A549 (cell line): Measurements from ENCODE around the gene COX14. TPM values are rescaled to one million over a fixed set of nuclear protein-coding genes. Genes with fewer than 3 reads are reported as not detected.
A peak's percentile ranks its signal among the peaks of the same experiment; 100 is the strongest.

Experiments
- ATAC-seq, 2 experiments: fragments of 200-7000 bp in 1 of 2; fragments of >200 bp in 1 of 2; cut with Nextera tagmentation in 1 of 2; cut with Tn5 transposase in 1 of 2; 3 replicates each; pipeline versions ENCODE4 v1.8.0 to v1.9.1; 2018 to 2020; ENCODE audit warnings: mild to moderate bottlenecking in 1 of 2, moderate library complexity in 1 of 2
- CTCF ChIA-PET: fragments of 300-600 bp; sonication (Branson Sonifier 250); formaldehyde crosslinking; extraction: SDS; loops from one replicate; lab custom pipeline; 2021; ENCODE audit warnings: antibody characterized with exemption, inconsistent platforms; lab: Yijun Ruan, JAX
- POLR2A ChIA-PET: fragments of 350-600 bp; formaldehyde crosslinking; extraction: SDS; loops from one replicate; lab custom pipeline; 2021; ENCODE audit warnings: antibody characterized with exemption, inconsistent platforms; lab: Yijun Ruan, JAX
- DNase-seq, 2 experiments: peaks; one replicate each; pipeline versions ENCODE4 v3.0.0 to v3.0.0-alpha.2; 2011 to 2016; ENCODE audit warnings: low read depth in 1 of 2, low spot score in 1 of 2
- FAIRE-seq: peaks from 2 replicates; lab custom pipeline; 2011; peaks lifted over from hg19 to GRCh38; lab: Jason Lieb, UNC
- H3K27ac ChIP-seq, 2 experiments: fragments of >200 bp; sonication (Bioruptor Twin); formaldehyde crosslinking; 3 replicates each; pipeline ENCODE4 v1.5.1; 2016 to 2017
- H3K4me1 ChIP-seq: fragments of >200 bp; sonication (Bioruptor Twin); formaldehyde crosslinking; 3 replicates; pipeline ENCODE4 v1.6.1; 2016
- H3K4me2 ChIP-seq: fragments of >200 bp; sonication (Bioruptor Twin); formaldehyde crosslinking; 3 replicates; pipeline ENCODE4 v1.6.1; 2016
- H3K4me3 ChIP-seq: fragments of >200 bp; sonication (Bioruptor Twin); formaldehyde crosslinking; 3 replicates; pipeline ENCODE4 v1.5.1; 2016
- H3K9me3 ChIP-seq: fragments of >200 bp; sonication (Bioruptor Twin); formaldehyde crosslinking; 3 replicates; pipeline ENCODE4 v1.6.1; 2016
- CBX2 ChIP-seq: fragments of 200-600 bp; sonication (generic); IDR thresholded peaks from 2 replicates; pipeline ENCODE4 v1.6.1; 2016; ENCODE audit warnings: low read depth, mild to moderate bottlenecking, borderline replicate concordance
- CHD4 ChIP-seq: fragments of 200-600 bp; sonication (generic); IDR thresholded peaks from 2 replicates; pipeline ENCODE4 v1.6.1; 2016; ENCODE audit warnings: antibody characterized with exemption, mild to moderate bottlenecking, borderline replicate concordance
- FOXS1 ChIP-seq: fragments of 250-450 bp; sonication (Bioruptor Pico); IDR thresholded peaks from 2 replicates; pipeline ENCODE4 v1.5.0; 2020; ENCODE audit warnings: mild to moderate bottlenecking, moderate library complexity
- HDAC2 ChIP-seq: fragments of 200-600 bp; sonication (generic); IDR thresholded peaks from 2 replicates; pipeline ENCODE4 v1.6.1; 2016
- HEYL ChIP-seq: fragments of 250-450 bp; sonication (Bioruptor Pico); IDR thresholded peaks from 2 replicates; pipeline ENCODE4 v1.8.0; 2021; ENCODE audit warnings: mild to moderate bottlenecking, moderate library complexity
- HOXA7 ChIP-seq: fragments of 250-450 bp; sonication (Bioruptor Pico); IDR thresholded peaks from 2 replicates; pipeline ENCODE4 v1.5.0; 2020; ENCODE audit warnings: mild to moderate bottlenecking, moderate library complexity
- HOXB13 ChIP-seq: fragments of 250-450 bp; sonication (Bioruptor Pico); IDR thresholded peaks from 2 replicates; pipeline ENCODE4 v1.5.0; 2020; ENCODE audit warnings: low read depth, mild to moderate bottlenecking, moderate library complexity
- HOXB5 ChIP-seq: fragments of 250-450 bp; sonication (Bioruptor Pico); IDR thresholded peaks from 2 replicates; pipeline ENCODE4 v1.5.0; 2020; ENCODE audit warnings: mild to moderate bottlenecking, moderate library complexity
- NFE2L2 ChIP-seq: fragments of 150-350 bp; conservative IDR thresholded peaks from 2 replicates; pipeline ENCODE4 v1.6.1; 2014; ENCODE audit warnings: low read length
- NR3C1 ChIP-seq: fragments of >200 bp; sonication (Bioruptor Twin); formaldehyde crosslinking; IDR thresholded peaks from 3 replicates; pipeline ENCODE4 v1.6.1; 2017
- PHF8 ChIP-seq: fragments of 200-600 bp; sonication (generic); IDR thresholded peaks from 2 replicates; pipeline ENCODE4 v1.6.1; 2016; ENCODE audit warnings: low read depth, mild to moderate bottlenecking, antibody characterized with exemption, moderate library complexity, borderline replicate concordance
- POLR2AphosphoS2 ChIP-seq: conservative IDR thresholded peaks from 2 replicates; pipeline ENCODE4 v1.6.1; 2012; ENCODE audit warnings: low read length, improper control_type of control experiment, inconsistent platforms
- RCOR1 ChIP-seq: fragments of 150-350 bp; IDR thresholded peaks from 2 replicates; pipeline ENCODE4 v1.6.1; 2014; ENCODE audit warnings: antibody characterized with exemption, low read length, low read depth
- SMC3 ChIP-seq: fragments of >200 bp; sonication (Bioruptor Twin); formaldehyde crosslinking; IDR thresholded peaks from 3 replicates; pipeline ENCODE4 v1.6.1; 2018; ENCODE audit warnings: inconsistent platforms
- TFCP2L1 ChIP-seq: fragments of 250-450 bp; sonication (Bioruptor Pico); IDR thresholded peaks from 2 replicates; pipeline ENCODE4 v1.5.0; 2021; ENCODE audit warnings: mild to moderate bottlenecking
- ZFP36 ChIP-seq: fragments of 450-650 bp; IDR thresholded peaks from 2 replicates; pipeline ENCODE4 v1.6.1; 2014; ENCODE audit warnings: borderline replicate concordance; ENCODE audit not compliant: partially characterized antibody
- WGBS: methylation state at CpG from one replicate; pipeline ENCODE4 v1.1.6; 2017; ENCODE audit errors: missing lambda C conversion rate; 5-methylcytosine and 5-hydroxymethylcytosine counted together
- polyA plus RNA-seq, 4 experiments: library from polyadenylated mRNA; depleted of rRNA in 3 of 4; stranded (reverse); fragments of >200 nt; fragmentation: RNase III in 1 of 4; extraction: RNeasy Plus Mini Kit Qiagen cat#74134 plus additional on column Dnase treatment in 1 of 4; gene quantifications; 2 replicates in 3 of 4; 3 replicates in 1 of 4; pipeline ENCODE4 v1.2.3, GENCODE V29; 2011 to 2017
- TF ChIP-seq, protein P1 (sequence below): IDR thresholded peaks from 2 replicates; pipeline ENCODE4 v1.6.1; 2012; ENCODE audit warnings: low read depth, borderline replicate concordance
- TF ChIP-seq, protein P2 (sequence below): fragments of 450-650 bp; IDR thresholded peaks from 2 replicates; pipeline ENCODE4 v1.6.1; 2014; ENCODE audit warnings: antibody characterized with exemption
- TF ChIP-seq, protein P3 (sequence below): IDR thresholded peaks from 2 replicates; pipeline ENCODE4 v1.6.1; 2012
- TF ChIP-seq, protein P4 (sequence below): fragments of >200 bp; sonication (Bioruptor Twin); formaldehyde crosslinking; IDR thresholded peaks from 2 replicates; pipeline ENCODE4 v1.6.1; 2016

Gene COX14
- polyA plus RNA-seq, 2 of the 4 experiments (the other 2 are of a cell fraction): 93.3 to 134 TPM

DNA sequence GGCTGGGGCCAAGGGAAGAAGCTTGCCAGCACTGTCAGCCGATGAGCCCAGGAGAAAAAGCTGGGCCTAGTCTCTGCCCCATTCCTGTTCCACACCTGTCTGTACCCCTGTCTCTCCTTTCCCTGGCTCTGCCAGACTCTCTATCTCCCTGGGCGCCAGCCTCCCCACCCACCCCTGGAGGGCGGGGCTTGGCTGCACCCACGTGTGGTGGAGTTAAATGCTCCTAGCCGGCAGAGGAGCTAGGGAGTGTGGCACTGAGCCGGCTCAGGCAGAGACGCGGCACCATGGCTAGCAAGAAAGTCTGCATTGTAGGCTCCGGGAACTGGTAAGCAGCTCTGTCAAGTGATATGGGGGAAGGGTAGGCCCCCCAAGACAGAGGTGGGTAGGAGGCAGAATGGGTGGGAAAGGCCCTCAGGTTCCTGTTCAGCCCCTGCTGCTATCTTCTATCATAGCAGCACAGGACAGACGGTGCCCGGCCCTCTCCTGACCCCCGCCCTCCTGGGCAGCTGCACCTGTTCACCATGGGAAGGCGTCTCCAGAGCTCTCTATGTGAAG, 8.2 kb upstream of the COX14 start, which contains the start of gene GPD1:
GPD1 (plus strand) TSS at position 242 of the 555 bp plus-strand sequence; CDS start at position 285, 43 bp downstream.
- ChIA-PET POLR2A (interaction anchor here (0.5 to 0.8 kb wide), 3 partner anchors 8 to 19 kb away, joined by 3 to 4 read pairs (median 3); partner anchors contain the start of genes COX14 and SMARCD1), CTCF (interaction anchor here (1.0 to 17.7 kb wide), 8 partner anchors 8 to 137 kb away, joined by 3 to 309 read pairs (median 11); partner anchors contain the start of genes CERS5, COX14 and SMARCD1)
- Histone ChIP-seq H3K4me3 (no peak within 1 kb of the TSS), H3K4me2 (no peak within 1 kb of the TSS), H3K4me1 (no peaks in the 10 kb centered on the region), H3K27ac (no peak within 1 kb of the TSS), H3K9me3 (no peaks in the 10 kb centered on the region)
- WGBS: 69% methylated on average over 11 of the region's 13 CpGs
- DNase-seq (no peak), ATAC-seq (peak; percentile 5 to 60; a peak in 3 of 6 replicates), FAIRE-seq (no peak)
- TF ChIP-seq, protein P1, sequence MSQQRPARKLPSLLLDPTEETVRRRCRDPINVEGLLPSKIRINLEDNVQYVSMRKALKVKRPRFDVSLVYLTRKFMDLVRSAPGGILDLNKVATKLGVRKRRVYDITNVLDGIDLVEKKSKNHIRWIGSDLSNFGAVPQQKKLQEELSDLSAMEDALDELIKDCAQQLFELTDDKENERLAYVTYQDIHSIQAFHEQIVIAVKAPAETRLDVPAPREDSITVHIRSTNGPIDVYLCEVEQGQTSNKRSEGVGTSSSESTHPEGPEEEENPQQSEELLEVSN: no peak
- TF ChIP-seq PHF8: no peak
- no peak for TF ChIP-seq RCOR1
- no peak for TF ChIP-seq HOXB5 (CRISPR knock-in tag)
- TF ChIP-seq CBX2: no peak
- TF ChIP-seq SMC3: no peak
- TF ChIP-seq, protein P2, sequence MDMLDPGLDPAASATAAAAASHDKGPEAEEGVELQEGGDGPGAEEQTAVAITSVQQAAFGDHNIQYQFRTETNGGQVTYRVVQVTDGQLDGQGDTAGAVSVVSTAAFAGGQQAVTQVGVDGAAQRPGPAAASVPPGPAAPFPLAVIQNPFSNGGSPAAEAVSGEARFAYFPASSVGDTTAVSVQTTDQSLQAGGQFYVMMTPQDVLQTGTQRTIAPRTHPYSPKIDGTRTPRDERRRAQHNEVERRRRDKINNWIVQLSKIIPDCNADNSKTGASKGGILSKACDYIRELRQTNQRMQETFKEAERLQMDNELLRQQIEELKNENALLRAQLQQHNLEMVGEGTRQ: no peak

DNA sequence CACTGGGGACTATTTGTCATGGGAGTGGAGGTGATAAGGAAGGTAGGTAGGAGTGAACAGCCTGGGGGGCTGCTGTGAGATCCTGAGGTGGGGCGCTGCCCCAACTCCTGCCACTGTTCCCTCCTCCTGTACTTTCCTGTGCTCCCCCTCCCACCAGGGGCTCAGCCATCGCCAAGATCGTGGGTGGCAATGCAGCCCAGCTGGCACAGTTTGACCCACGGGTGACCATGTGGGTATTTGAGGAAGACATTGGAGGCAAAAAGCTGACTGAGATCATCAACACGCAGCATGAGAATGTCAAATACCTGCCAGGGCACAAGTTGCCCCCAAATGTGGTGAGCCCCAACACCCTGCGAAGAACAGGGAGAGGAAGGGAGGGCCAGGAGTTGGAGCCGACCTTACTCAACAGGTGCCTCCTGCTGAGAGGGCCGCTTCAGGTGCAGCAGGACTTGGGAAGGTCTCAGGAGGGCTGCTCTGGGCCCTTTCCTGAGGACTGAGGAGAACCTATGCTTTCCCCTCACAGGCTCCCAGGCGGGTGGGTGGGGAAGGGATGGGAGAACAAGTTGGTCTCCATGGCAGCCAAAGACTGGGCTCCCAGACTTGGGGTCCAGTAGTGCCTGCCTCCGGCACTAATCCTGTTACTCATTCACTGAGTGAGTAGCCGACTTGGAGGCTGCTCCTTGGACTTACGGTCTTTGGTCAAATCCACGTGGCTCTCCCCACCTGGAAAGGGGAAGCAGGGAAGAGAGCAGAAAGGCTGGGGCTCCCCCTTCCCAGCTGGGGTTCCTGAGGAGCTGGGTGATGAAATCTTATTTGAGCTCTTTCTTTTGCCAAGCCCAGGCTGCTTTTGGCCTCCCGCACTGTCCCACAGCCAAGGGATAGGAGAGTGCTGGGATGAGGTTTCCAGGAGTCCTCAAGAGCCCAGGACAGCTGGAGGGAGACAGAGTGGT, 7.3 kb upstream of the COX14 start:
- ChIA-PET CTCF (interaction anchor here (0.8 to 17.7 kb wide), 10 partner anchors 8 to 227 kb away, joined by 3 to 309 read pairs (median 6); partner anchors contain the start of genes CERS5, COX14 and SMARCD1), POLR2A (interaction anchor here (0.5 to 0.6 kb wide), 3 partner anchors 20 to 361 kb away, joined by 4 to 5 read pairs (median 4); partner anchors contain the start of gene SMARCD1)
- Histone ChIP-seq H3K9me3 (no peaks in the 10 kb centered on the region), H3K27ac (no peak overlapping the region), H3K4me3 (no peak overlapping the region), H3K4me1 (peaks cover 6% of the 10 kb centered on the region), H3K4me2 (no peak overlapping the region)
- no peak for FAIRE-seq
- TF ChIP-seq ZFP36 (no peak), FOXS1 (CRISPR knock-in tag) (no peak), PHF8 (no peak), NR3C1 (no peak), POLR2AphosphoS2 (no peak), CHD4 (no peak), NFE2L2 (no peak), TFCP2L1 (CRISPR knock-in tag) (no peak), HOXB13 (no peak), HEYL (CRISPR knock-in tag) (no peak), HDAC2 (no peak), HOXA7 (no peak)
- TF ChIP-seq, protein P2: no peak
- TF ChIP-seq, protein P3, sequence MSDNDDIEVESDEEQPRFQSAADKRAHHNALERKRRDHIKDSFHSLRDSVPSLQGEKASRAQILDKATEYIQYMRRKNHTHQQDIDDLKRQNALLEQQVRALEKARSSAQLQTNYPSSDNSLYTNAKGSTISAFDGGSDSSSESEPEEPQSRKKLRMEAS: no peak
- TF ChIP-seq, protein P4, sequence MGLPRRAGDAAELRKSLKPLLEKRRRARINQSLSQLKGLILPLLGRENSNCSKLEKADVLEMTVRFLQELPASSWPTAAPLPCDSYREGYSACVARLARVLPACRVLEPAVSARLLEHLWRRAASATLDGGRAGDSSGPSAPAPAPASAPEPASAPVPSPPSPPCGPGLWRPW: no peak
- no peak for DNase-seq
- ATAC-seq: no peak
- WGBS: 72% methylated on average over 13 of the region's 14 CpGs
